GM23338 (cell line): ENCODE measurements around the gene JPH4. TPM values are rescaled to one million over a fixed set of nuclear protein-coding genes. Genes with fewer than 3 reads are reported as not detected.
"Not testable (repeated sequence)": the region's sequence is repeated elsewhere in the genome, so short reads cannot be mapped to it uniquely, and the experiment has no call there.

Source experiments
- ATAC-seq: fragments of 200-7000 bp; cut with Tn5 transposase; 3 replicates; pipeline ENCODE4 v1.9.1; 2020
- DNase-seq: peaks from one replicate; pipeline ENCODE4 v3.0.0-alpha.2; 2015; ENCODE audit warnings: low spot score
- H2AFZ ChIP-seq: fragments of 200-600 bp; sonication (generic); 2 replicates; pipeline ENCODE4 v1.8.0; 2016; ENCODE audit warnings: antibody characterized with exemption, mild to moderate bottlenecking, moderate library complexity
- H3F3A ChIP-seq: fragments of 200-600 bp; sonication (generic); replicated peaks from 2 replicates; pipeline ENCODE4 v1.8.0; 2017; ENCODE audit warnings: antibody characterized with exemption, mixed run types, low read depth
- H3K27ac ChIP-seq: fragments of 200-600 bp; sonication (generic); 2 replicates; pipeline ENCODE4 v1.6.1; 2016; ENCODE audit warnings: low read depth
- H3K27me3 ChIP-seq: fragments of 200-600 bp; sonication (generic); 2 replicates; pipeline ENCODE4 v1.8.0; 2016; ENCODE audit warnings: mild to moderate bottlenecking, mixed run types, moderate library complexity; ENCODE audit not compliant: insufficient read depth
- H3K36me3 ChIP-seq: fragments of 200-600 bp; sonication (generic); 2 replicates; pipeline ENCODE4 v1.8.0; 2016; ENCODE audit warnings: mild to moderate bottlenecking; ENCODE audit not compliant: insufficient read depth
- H3K4me1 ChIP-seq: fragments of 200-600 bp; sonication (generic); 2 replicates; pipeline ENCODE4 v1.8.0; 2016; ENCODE audit warnings: mild to moderate bottlenecking, moderate library complexity; ENCODE audit not compliant: insufficient read depth
- H3K4me2 ChIP-seq: fragments of 200-600 bp; sonication (generic); 2 replicates; pipeline ENCODE4 v1.7.1; 2017; ENCODE audit warnings: mixed run types
- H3K4me3 ChIP-seq: fragments of 200-600 bp; sonication (generic); 2 replicates; pipeline ENCODE4 v1.6.1; 2016; ENCODE audit warnings: mixed run types
- H3K79me2 ChIP-seq: fragments of 200-600 bp; sonication (generic); replicated peaks from 2 replicates; pipeline ENCODE4 v1.8.0; 2017; ENCODE audit warnings: mild to moderate bottlenecking; ENCODE audit not compliant: insufficient read depth
- H3K9me2 ChIP-seq: fragments of 200-600 bp; sonication (generic); 2 replicates; pipeline ENCODE4 v1.8.0; 2017; ENCODE audit not compliant: insufficient read depth
- H4K20me1 ChIP-seq: fragments of 200-600 bp; sonication (generic); replicated peaks from 2 replicates; pipeline ENCODE4 v1.8.0; 2017; ENCODE audit warnings: mild to moderate bottlenecking; ENCODE audit not compliant: insufficient read depth
- H3K27ac Mint-ChIP-seq: 2 replicates; pipeline ENCODE4 v1.8.0; 2020; ENCODE audit warnings: inconsistent platforms, mild to moderate bottlenecking, moderate library complexity, mixed read lengths
- H3K27me3 Mint-ChIP-seq: 3 replicates; pipeline ENCODE4 v1.8.0; 2022; ENCODE audit warnings: low read depth, mild to moderate bottlenecking, moderate library complexity, mixed read lengths, inconsistent platforms; ENCODE audit not compliant: insufficient read depth, poor library complexity
- H3K36me3 Mint-ChIP-seq: 3 replicates; pipeline ENCODE4 v1.8.0; 2021; ENCODE audit warnings: low read depth, mild to moderate bottlenecking, inconsistent platforms, moderate library complexity, mixed read lengths
- H3K4me1 Mint-ChIP-seq: 3 replicates; pipeline ENCODE4 v1.8.0; 2020; ENCODE audit warnings: mild to moderate bottlenecking, inconsistent platforms, mixed read lengths
- H3K4me3 Mint-ChIP-seq: 3 replicates; pipeline ENCODE4 v1.8.0; 2021; ENCODE audit warnings: moderate library complexity, mild to moderate bottlenecking, inconsistent platforms, mixed read lengths
- H3K9me3 Mint-ChIP-seq: 3 replicates; pipeline ENCODE4 v1.8.0; 2020; ENCODE audit warnings: moderate library complexity, mild to moderate bottlenecking, inconsistent platforms, mixed read lengths
- CTCF ChIP-seq, 2 experiments: fragments of 200-600 bp in 1 of 2; sonication (generic) in 1 of 2; conservative IDR thresholded peaks; 2 replicates each; pipeline versions ENCODE4 v1.5.1 to v1.6.1; 2016 to 2017; ENCODE audit warnings: antibody characterized with exemption in 2 of 2, low read depth in 2 of 2, mild to moderate bottlenecking in 2 of 2, moderate library complexity in 1 of 2
- NANOG ChIP-seq: IDR thresholded peaks from 2 replicates; pipeline ENCODE4 v1.6.1; 2016; ENCODE audit warnings: antibody characterized with exemption, borderline replicate concordance
- STAT1 ChIP-seq: IDR thresholded peaks from one replicate; pipeline ENCODE4 v1.6.1; 2016; ENCODE audit warnings: antibody characterized with exemption; ENCODE audit not compliant: unreplicated experiment
- ZNF462 ChIP-seq: fragments of 250-450 bp; sonication (Bioruptor Pico); IDR thresholded peaks from 2 replicates; pipeline ENCODE4 v1.5.0; 2020; ENCODE audit warnings: mild to moderate bottlenecking, moderate library complexity
- polyA plus RNA-seq: library from polyadenylated mRNA; unstranded; fragments of >200 nt; fragmentation: Nextera tagmentation; extraction: Ambion mirVana; gene quantifications from 2 replicates; pipeline ENCODE4 v1.2.1, GENCODE V29; 2016
- total RNA-seq: library from RNA; depleted of rRNA; stranded (reverse); fragments of >200 nt; shearing (Covaris generic); gene quantifications from 2 replicates; pipeline ENCODE4 v1.2.3, GENCODE V29; 2014

The JPH4 gene
- total and polyA plus RNA-seq, 2 experiments from 2014 or later, result 11.0 to 29.9 TPM

GRCh38 chr14:23588884-23589598 is 10.5 kb upstream of the JPH4 start:
- Mint-ChIP-seq H3K4me1 (peaks cover 12% of the 10 kb centered on the region), H3K9me3 (peaks cover 10% of the 10 kb centered on the region; the same call in 2 of the 3 replicates), H3K4me3 (no peak overlapping the region), H3K27ac (0 out of 2 replicates have a peak overlapping the region, but pooled peaks have one; percentile 8), H3K36me3 (peaks cover under 1% of the 10 kb centered on the region; the same call in 1 of the 3 replicates), H3K27me3 (peaks cover 7% of the 10 kb centered on the region)
- H3F3A ChIP-seq, result no peaks in the 10 kb centered on the region
- no peaks in the 10 kb centered on the region for H4K20me1 ChIP-seq
- TF ChIP-seq CTCF (conservative IDR thresholded peaks at IDR 0.05; ENCODE audit: low read depth in 2 of 2) (peak; percentile 73 to 92), NANOG (no peak), STAT1 (no peak), ZNF462 (CRISPR knock-in tag) (no peak)
- H3K4me1 ChIP-seq, result peaks cover 4% of the 10 kb centered on the region; the same call in 1 of the 2 replicates
- no peaks in the 10 kb centered on the region for H3K27me3 ChIP-seq
- peak overlapping the region; percentile 42; the same call in 1 of the 2 replicates for H3K4me2 ChIP-seq
- no peaks in the 10 kb centered on the region for H3K79me2 ChIP-seq
- H3K4me3 ChIP-seq, result no peak overlapping the region
- no peaks in the 10 kb centered on the region for H3K9me2 ChIP-seq
- no peak overlapping the region for H3K27ac ChIP-seq
- H3K36me3 ChIP-seq, result no peaks in the 10 kb centered on the region
- DNase-seq (peak; percentile 93), ATAC-seq (peak; percentile 99)
- H2AFZ ChIP-seq, result peak overlapping the region; percentile 98

GRCh38 chr14:23584527-23585203 is 6.1 kb upstream of the JPH4 start:
- H3K27me3 ChIP-seq, H3K79me2 ChIP-seq, H3K27me3 Mint-ChIP-seq, H4K20me1 ChIP-seq, H3K4me3 ChIP-seq, H3K4me1 ChIP-seq, H3K4me3 Mint-ChIP-seq, H3K36me3 ChIP-seq, H3K9me2 ChIP-seq, H3F3A ChIP-seq, H2AFZ ChIP-seq, H3K27ac ChIP-seq, ATAC-seq, H3K4me2 ChIP-seq, DNase-seq, H3K36me3 Mint-ChIP-seq, H3K27ac Mint-ChIP-seq: not testable (repeated sequence)
- peaks cover 10% of the 10 kb centered on the region for H3K4me1 Mint-ChIP-seq
- peaks cover 17% of the 10 kb centered on the region; the same call in 2 of the 3 replicates for H3K9me3 Mint-ChIP-seq

- not testable (repeated sequence) for H3K36me3 Mint-ChIP-seq, H4K20me1 ChIP-seq, H3K4me2 ChIP-seq, H2AFZ ChIP-seq, H3K36me3 ChIP-seq, H3K27ac Mint-ChIP-seq, ATAC-seq, H3K4me3 ChIP-seq, H3K9me2 ChIP-seq, H3K27me3 ChIP-seq, H3K27ac ChIP-seq, H3K79me2 ChIP-seq, H3K4me3 Mint-ChIP-seq, H3K27me3 Mint-ChIP-seq, H3F3A ChIP-seq, DNase-seq
- peaks cover 13% of the 10 kb centered on the region for H3K4me1 Mint-ChIP-seq
- H3K4me1 ChIP-seq, result peaks cover 10% of the 10 kb centered on the region
- peaks cover 17% of the 10 kb centered on the region; the same call in 2 of the 3 replicates for H3K9me3 Mint-ChIP-seq
Observed at GRCh38 chr14:23583761-23584526, 5.4 kb upstream of the JPH4 start.
